HUES6 (cell line): Measurements from ENCODE around the gene ACSS2.
"Not testable (repeated sequence)": the region's sequence is repeated elsewhere in the genome, so short reads cannot be mapped to it uniquely, and the experiment has no call there.

Experiments used
- H3K27ac ChIP-seq: 2 replicates; pipeline ENCODE4 v1.7.0; 2013; ENCODE audit warnings: low read depth, mild to moderate bottlenecking, low read length, inconsistent platforms
- H3K27me3 ChIP-seq: 2 replicates; pipeline ENCODE4 v1.6.1; 2013; ENCODE audit warnings: low read length; ENCODE audit not compliant: control insufficient read depth, insufficient read depth
- H3K36me3 ChIP-seq: 2 replicates; pipeline ENCODE4 v1.6.1; 2013; ENCODE audit warnings: low read length; ENCODE audit not compliant: control insufficient read depth, insufficient read depth
- H3K4me1 ChIP-seq: 2 replicates; pipeline ENCODE4 v1.6.1; 2013; ENCODE audit warnings: low read length; ENCODE audit not compliant: control insufficient read depth, insufficient read depth
- H3K4me3 ChIP-seq: 2 replicates; pipeline ENCODE4 v1.5.1; 2013; ENCODE audit warnings: low read depth, low read length
- H3K9ac ChIP-seq: one replicate; pipeline ENCODE4 v1.6.1; 2013; ENCODE audit warnings: mild to moderate bottlenecking, low read length
- H3K9me3 ChIP-seq: 2 replicates; pipeline ENCODE4 v1.6.1; 2013; ENCODE audit warnings: low read depth, low read length; ENCODE audit not compliant: control insufficient read depth, insufficient read depth

ACSS2 gene

GRCh38 chr20:34875642-34876405 is 588 bp upstream of the ACSS2 start:
- Histone ChIP-seq H3K9me3 (no peaks in the 10 kb centered on the region), H3K4me3 (peak overlapping the region; percentile 91), H3K27ac (no peak overlapping the region), H3K36me3 (no peaks in the 10 kb centered on the region; the same call in 1 of the 2 replicates), H3K4me1 (peaks cover 32% of the 10 kb centered on the region), H3K9ac (no peak overlapping the region), H3K27me3 (peaks cover 25% of the 10 kb centered on the region)

- Histone ChIP-seq H3K9me3 (no peaks in the 10 kb centered on the region), H3K4me3 (no peak overlapping the region), H3K36me3 (peaks cover 21% of the 10 kb centered on the region; the same call in 1 of the 2 replicates), H3K9ac (no peak overlapping the region), H3K4me1 (peaks cover 9% of the 10 kb centered on the region; the same call in 1 of the 2 replicates), H3K27me3 (peaks cover 6% of the 10 kb centered on the region; the same call in 1 of the 2 replicates), H3K27ac (no peak overlapping the region)
Observed at GRCh38 chr20:34880215-34880850, 3.9 kb downstream of the ACSS2 start.

- peaks cover 21% of the 10 kb centered on the region; the same call in 1 of the 2 replicates for H3K36me3 ChIP-seq
- H3K27ac ChIP-seq, H3K9ac ChIP-seq, H3K4me1 ChIP-seq, H3K27me3 ChIP-seq, H3K4me3 ChIP-seq, H3K9me3 ChIP-seq: not testable (repeated sequence)
Observed at GRCh38 chr20:34880971-34881370, 4.6 kb downstream of the ACSS2 start.

GRCh38 chr20:34881689-34882088 is 5.3 kb downstream of the ACSS2 start:
- Histone ChIP-seq H3K9ac (no peak overlapping the region), H3K4me3 (no peak overlapping the region), H3K36me3 (peaks cover 21% of the 10 kb centered on the region; the same call in 1 of the 2 replicates), H3K9me3 (no peaks in the 10 kb centered on the region), H3K27ac (no peak overlapping the region), H3K4me1 (peaks cover 4% of the 10 kb centered on the region; the same call in 1 of the 2 replicates), H3K27me3 (peaks cover 6% of the 10 kb centered on the region; the same call in 1 of the 2 replicates)

- H3K4me1 ChIP-seq, result no peaks in the 10 kb centered on the region
- H3K27ac ChIP-seq, result no peak overlapping the region
- no peak overlapping the region for H3K4me3 ChIP-seq
- no peak overlapping the region for H3K9ac ChIP-seq
- no peaks in the 10 kb centered on the region for H3K27me3 ChIP-seq
- H3K36me3 ChIP-seq, result peaks cover 21% of the 10 kb centered on the region; the same call in 1 of the 2 replicates
- H3K9me3 ChIP-seq, result no peaks in the 10 kb centered on the region
Observed at GRCh38 chr20:34883087-34883688, 6.8 kb downstream of the ACSS2 start.

- Histone ChIP-seq H3K4me1 (no peaks in the 10 kb centered on the region), H3K9ac (no peak overlapping the region), H3K9me3 (no peaks in the 10 kb centered on the region), H3K27ac (no peak overlapping the region), H3K4me3 (no peak overlapping the region), H3K27me3 (no peaks in the 10 kb centered on the region), H3K36me3 (peaks cover 21% of the 10 kb centered on the region; the same call in 1 of the 2 replicates)
Observed at GRCh38 chr20:34883809-34884208, 7.4 kb downstream of the ACSS2 start.

- Histone ChIP-seq H3K27me3 (no peaks in the 10 kb centered on the region), H3K9ac (no peak overlapping the region), H3K4me1 (no peaks in the 10 kb centered on the region), H3K9me3 (no peaks in the 10 kb centered on the region), H3K27ac (no peak overlapping the region), H3K36me3 (peaks cover 21% of the 10 kb centered on the region; the same call in 1 of the 2 replicates), H3K4me3 (no peak overlapping the region)
Observed at GRCh38 chr20:34884260-34884659, 7.8 kb downstream of the ACSS2 start.

- no peaks in the 10 kb centered on the region for H3K9me3 ChIP-seq
- H3K9ac ChIP-seq, result no peak overlapping the region
- no peaks in the 10 kb centered on the region for H3K4me1 ChIP-seq
- no peak overlapping the region for H3K4me3 ChIP-seq
- peaks cover 21% of the 10 kb centered on the region; the same call in 1 of the 2 replicates for H3K36me3 ChIP-seq
- no peaks in the 10 kb centered on the region for H3K27me3 ChIP-seq
- H3K27ac ChIP-seq, result no peak overlapping the region
Observed at GRCh38 chr20:34886122-34886521, 9.7 kb downstream of the ACSS2 start.

- Histone ChIP-seq H3K36me3 (peaks cover 21% of the 10 kb centered on the region; the same call in 1 of the 2 replicates), H3K27me3 (no peaks in the 10 kb centered on the region), H3K4me1 (no peaks in the 10 kb centered on the region), H3K4me3 (no peak overlapping the region), H3K9ac (no peak overlapping the region), H3K9me3 (no peaks in the 10 kb centered on the region), H3K27ac (no peak overlapping the region)
Observed at GRCh38 chr20:34887023-34887422, 10.6 kb downstream of the ACSS2 start.

- no peak overlapping the region for H3K9ac ChIP-seq
- H3K36me3 ChIP-seq, result peaks cover 13% of the 10 kb centered on the region; the same call in 1 of the 2 replicates
- no peak overlapping the region for H3K27ac ChIP-seq
Observed at GRCh38 chr20:34888468-34888867, 12.1 kb downstream of the ACSS2 start.

More at GRCh38 chr20:34888468-34888867, 12.1 kb downstream of the ACSS2 start:
- Histone ChIP-seq H3K4me1 (no peaks in the 10 kb centered on the region), H3K27me3 (no peaks in the 10 kb centered on the region), H3K4me3 (no peak overlapping the region), H3K9me3 (no peaks in the 10 kb centered on the region)
